OCI-LY3 (cell line): ENCODE results near the gene MB21D2.

Experiments used
- H2AFZ ChIP-seq: fragments of 200-600, 300-600 bp; shearing (Covaris generic); 2 replicates; pipeline ENCODE4 v1.6.0; 2014; ENCODE audit warnings: antibody characterized with exemption, low read depth, low read length
- H3K27ac ChIP-seq: fragments of 200-600, 300-600 bp; sonication (generic); 2 replicates; pipeline ENCODE4 v1.5.1; 2014; ENCODE audit warnings: mild to moderate bottlenecking, low read length, moderate library complexity, mixed read lengths
- H3K27me3 ChIP-seq: fragments of 200-600, 300-600 bp; sonication (generic); 2 replicates; pipeline ENCODE4 v1.6.1; 2014; ENCODE audit warnings: low read depth, low read length, mixed read lengths
- H3K36me3 ChIP-seq: fragments of 200-600, 300-600 bp; sonication (generic); replicated peaks from 2 replicates; pipeline ENCODE3; 2014; ENCODE audit warnings: low read depth, low read length, mixed read lengths
- H3K4me1 ChIP-seq: fragments of 300-600, 200-600 bp; sonication (generic); 2 replicates; pipeline ENCODE4 v1.6.1; 2014; ENCODE audit warnings: low read length, mixed read lengths
- H3K4me2 ChIP-seq: fragments of 200-600, 300-600 bp; sonication (generic); 2 replicates; pipeline ENCODE4 v1.6.1; 2014; ENCODE audit warnings: low read length, mixed read lengths
- H3K4me3 ChIP-seq: fragments of 300-600, 200-600 bp; sonication (generic); 2 replicates; pipeline ENCODE4 v1.5.1; 2014; ENCODE audit warnings: antibody characterized with exemption, mild to moderate bottlenecking, low read length, moderate library complexity
- H3K79me2 ChIP-seq: fragments of 300-600, 200-600 bp; shearing (Covaris generic); 2 replicates; pipeline ENCODE4 v1.6.1; 2014; ENCODE audit warnings: mild to moderate bottlenecking, low read length, mixed read lengths
- H3K9ac ChIP-seq: fragments of 300-600, 200-600 bp; shearing (Covaris generic); 2 replicates; pipeline ENCODE4 v1.6.0; 2014; ENCODE audit warnings: mild to moderate bottlenecking, low read length, moderate library complexity
- H3K9me3 ChIP-seq: fragments of 200-600, 300-600 bp; shearing (Covaris generic); 2 replicates; pipeline ENCODE4 v1.6.1; 2014; ENCODE audit warnings: low read length, mixed read lengths; ENCODE audit not compliant: insufficient read depth
- H4K20me1 ChIP-seq: fragments of 200-600, 300-600 bp; sonication (generic); 2 replicates; pipeline ENCODE4 v1.6.1; 2016; ENCODE audit warnings: low read length, mixed read lengths; ENCODE audit not compliant: insufficient read depth
- CTCF ChIP-seq: fragments of 200-600, 300-600 bp; sonication (generic); IDR thresholded peaks from 2 replicates; pipeline ENCODE4 v1.5.1; 2014; ENCODE audit warnings: antibody characterized with exemption, low read length, low read depth
- EZH2phosphoT487 ChIP-seq: fragments of 200-600 bp; shearing (Covaris generic); IDR thresholded peaks from 2 replicates; pipeline ENCODE4 v1.6.1; 2018; ENCODE audit warnings: antibody characterized with exemption, mixed run types, low read depth

MB21D2 gene

DNA sequence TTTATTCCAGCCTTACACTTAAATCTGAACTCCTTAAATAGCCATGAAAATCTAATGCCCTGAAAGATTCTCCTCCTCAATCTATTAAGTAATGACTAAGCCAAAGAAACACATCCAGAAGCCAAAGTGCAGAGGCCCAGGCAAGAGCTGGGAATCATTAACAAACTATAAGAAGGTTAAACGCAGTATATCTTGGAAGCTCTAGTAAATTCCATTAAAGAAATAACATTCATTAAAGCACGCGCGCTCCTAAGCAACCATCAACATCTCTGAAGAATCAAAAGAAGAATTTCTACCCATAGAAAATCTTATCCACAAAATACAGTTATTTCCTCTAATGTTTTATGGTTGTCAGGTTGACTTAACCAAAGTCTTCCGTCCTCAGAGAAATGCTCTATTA, 29.5 kb downstream of the MB21D2 start:
- no peaks in the 10 kb centered on the region for H3K9me3 ChIP-seq
- H3K9ac ChIP-seq: no peak overlapping the region
- H3K36me3 ChIP-seq: no peaks in the 10 kb centered on the region
- H4K20me1 ChIP-seq: no peaks in the 10 kb centered on the region
- H3K27me3 ChIP-seq: 0 out of 2 replicates have a peak, but pooled peaks cover 3% of the 10 kb centered on the region
- H3K4me3 ChIP-seq: no peak overlapping the region
- no peaks in the 10 kb centered on the region for H3K79me2 ChIP-seq
- H3K4me2 ChIP-seq: no peak overlapping the region
- no peak overlapping the region for H3K27ac ChIP-seq
- TF ChIP-seq EZH2phosphoT487 (no peak), CTCF (no peak)
- no peak overlapping the region for H2AFZ ChIP-seq
- H3K4me1 ChIP-seq: peaks cover 27% of the 10 kb centered on the region

- Histone ChIP-seq H3K79me2 (no peaks in the 10 kb centered on the region), H3K4me3 (no peak overlapping the region), H3K27me3 (0 out of 2 replicates have a peak, but pooled peaks cover 3% of the 10 kb centered on the region), H4K20me1 (no peaks in the 10 kb centered on the region), H3K9me3 (no peaks in the 10 kb centered on the region), H3K27ac (no peak overlapping the region), H3K9ac (no peak overlapping the region), H3K36me3 (no peaks in the 10 kb centered on the region), H2AFZ (no peak overlapping the region), H3K4me1 (peaks cover 22% of the 10 kb centered on the region), H3K4me2 (no peak overlapping the region)
- TF ChIP-seq EZH2phosphoT487 (no peak), CTCF (no peak)
These were observed 30.0 kb downstream of the MB21D2 start for GRCh38 chr3:192887701-192888100.

DNA sequence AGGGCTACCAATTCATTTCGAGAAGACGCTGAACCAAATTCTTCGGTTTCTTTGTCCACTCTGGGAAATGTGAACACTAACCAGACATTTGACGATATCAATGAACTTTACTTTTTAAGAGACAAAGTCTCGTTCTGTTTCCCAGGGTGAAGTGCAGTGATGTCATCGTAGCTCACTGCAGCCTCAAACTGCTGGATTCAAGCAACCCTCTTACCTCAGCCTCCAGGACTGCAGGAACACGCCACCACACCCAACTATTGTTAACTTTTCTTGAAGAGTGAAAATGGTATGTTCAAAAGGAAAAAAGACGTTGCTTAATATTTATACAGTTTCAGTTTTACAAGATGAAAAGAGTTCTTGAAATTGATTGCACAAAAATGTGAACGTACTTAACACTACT, 30.6 kb downstream of the MB21D2 start:
- Histone ChIP-seq H3K79me2 (no peaks in the 10 kb centered on the region), H3K27me3 (0 out of 2 replicates have a peak, but pooled peaks cover 3% of the 10 kb centered on the region), H3K4me1 (peaks cover 16% of the 10 kb centered on the region), H2AFZ (no peak overlapping the region), H3K36me3 (no peaks in the 10 kb centered on the region), H3K27ac (no peak overlapping the region), H4K20me1 (no peaks in the 10 kb centered on the region), H3K9me3 (no peaks in the 10 kb centered on the region), H3K9ac (no peak overlapping the region), H3K4me3 (no peak overlapping the region), H3K4me2 (no peak overlapping the region)
- no peak for TF ChIP-seq EZH2phosphoT487
- TF ChIP-seq CTCF: no peak

- Histone ChIP-seq H4K20me1 (no peaks in the 10 kb centered on the region), H2AFZ (no peak overlapping the region), H3K4me2 (no peak overlapping the region), H3K36me3 (no peaks in the 10 kb centered on the region), H3K79me2 (no peaks in the 10 kb centered on the region), H3K4me1 (peaks cover 2% of the 10 kb centered on the region), H3K9ac (no peak overlapping the region), H3K4me3 (no peak overlapping the region), H3K27me3 (no peaks in the 10 kb centered on the region), H3K27ac (no peak overlapping the region), H3K9me3 (no peaks in the 10 kb centered on the region)
- no peak for TF ChIP-seq EZH2phosphoT487
These were observed 32.6 kb downstream of the MB21D2 start for GRCh38 chr3:192884777-192885773.
